HG03571 (cell line): ENCODE data around the gene PDE4D.

Experiments used
- ATAC-seq: cut with Tn5 transposase; IDR thresholded peaks from one replicate; pipeline ENCODE4 v1.9.1; 2021; ENCODE audit not compliant: unreplicated experiment

The PDE4D gene

DNA sequence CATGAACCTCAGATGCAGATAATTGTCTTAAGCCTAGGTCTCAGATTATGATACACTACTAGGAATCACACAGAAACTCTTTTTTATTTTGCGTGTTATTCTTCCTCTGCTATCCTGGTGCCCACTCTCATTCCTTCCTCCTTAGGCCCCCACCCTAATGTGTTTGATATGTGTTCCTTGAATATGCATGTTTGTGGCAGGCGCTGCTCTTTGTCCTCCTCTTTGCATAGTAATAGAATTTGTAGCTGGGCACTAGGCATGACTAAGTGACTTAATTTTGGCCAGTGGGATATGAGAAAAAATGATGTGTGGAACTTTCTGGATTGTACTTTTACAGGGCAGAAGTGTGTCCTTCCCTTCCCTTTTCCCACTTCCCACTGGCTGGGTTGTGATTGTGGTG, 965.6 kb downstream of the PDE4D start:
- ATAC-seq, result no peak

DNA sequence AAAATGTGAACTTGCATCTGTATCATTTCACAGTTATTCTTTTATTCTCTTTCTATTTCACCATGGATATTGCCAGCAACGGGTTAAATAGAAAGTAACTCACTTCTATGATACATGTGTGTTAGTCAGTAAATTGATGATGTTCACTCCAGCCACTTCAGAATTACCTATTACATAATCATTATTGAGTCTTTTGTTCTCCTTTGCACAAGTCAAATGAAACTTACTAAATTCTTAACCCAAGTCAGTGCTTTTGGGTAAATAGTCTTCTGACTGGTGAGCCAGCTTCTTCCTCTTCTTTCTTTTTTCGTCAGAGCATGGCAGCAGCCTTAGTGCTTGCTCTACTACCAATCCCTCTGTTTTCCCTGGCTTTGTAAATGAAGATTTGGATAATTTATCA, 966.3 kb downstream of the PDE4D start:
- no peak for ATAC-seq

DNA sequence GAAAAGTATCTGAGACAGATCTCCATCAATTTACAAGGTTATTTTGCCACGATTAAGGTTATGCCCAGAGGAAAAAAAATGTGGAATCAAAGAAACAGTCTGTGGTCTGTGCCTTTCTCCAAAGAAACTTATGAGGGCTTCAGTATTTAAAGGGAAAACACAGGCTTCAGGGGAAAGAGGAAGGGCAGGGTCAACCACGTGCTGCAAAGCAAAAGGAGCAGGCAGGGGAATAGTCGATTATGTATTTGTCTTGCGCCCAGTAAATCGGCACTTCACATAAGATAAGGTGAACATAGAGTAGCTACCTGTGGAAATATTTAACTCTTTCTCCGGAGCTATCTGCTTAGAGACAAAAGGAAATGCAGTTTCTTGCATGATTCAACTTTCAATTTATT, 967.0 kb downstream of the PDE4D start:
- no peak for ATAC-seq

GRCh38 chr5:58925627-58926540, 967.6 kb downstream of the PDE4D start:
- no peak for ATAC-seq

- ATAC-seq, result no peak
Observed at GRCh38 chr5:58924306-58924705, 969.2 kb downstream of the PDE4D start.

- ATAC-seq, result no peak
Observed at GRCh38 chr5:58923355-58923754, 970.2 kb downstream of the PDE4D start.

- no peak for ATAC-seq
Observed at GRCh38 chr5:58922461-58923171, 970.9 kb downstream of the PDE4D start.

DNA sequence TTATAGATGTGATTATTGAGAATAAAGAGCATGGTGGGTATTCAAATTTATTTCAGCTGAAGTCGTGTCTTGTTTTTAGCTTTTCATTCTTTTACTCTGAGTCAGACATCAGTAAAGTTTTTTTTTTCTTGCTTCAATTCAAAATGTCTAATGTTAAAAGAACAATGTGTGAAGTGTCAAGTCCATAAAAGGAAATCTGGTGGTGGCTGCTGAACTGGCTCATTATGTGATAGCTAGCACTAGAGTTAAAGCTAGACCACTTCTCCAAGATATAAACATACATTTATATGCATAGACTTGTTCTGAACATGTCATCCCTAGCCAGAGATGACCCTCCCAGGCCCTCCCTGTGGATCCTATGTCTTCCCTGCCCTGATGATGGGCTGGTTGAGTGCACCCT, 972.4 kb downstream of the PDE4D start:
- ATAC-seq, result no peak

DNA sequence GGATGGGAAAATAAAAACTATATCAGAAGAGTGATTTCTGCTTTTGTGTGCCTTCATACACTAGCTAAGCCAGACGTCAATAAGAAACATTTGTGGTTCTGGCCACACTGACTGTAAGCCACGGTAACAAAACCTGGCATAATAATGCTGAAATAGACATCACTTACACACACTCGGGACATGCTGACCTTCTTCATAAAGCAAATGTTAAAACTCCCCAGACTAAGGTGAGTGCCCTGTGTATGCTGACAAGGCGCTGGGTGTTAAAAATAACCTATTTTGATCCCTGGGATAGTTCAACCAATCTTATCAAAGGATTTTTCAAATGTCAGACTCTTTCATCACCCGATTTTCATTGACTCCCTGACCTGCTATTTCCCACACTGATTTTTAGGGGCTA, 973.7 kb downstream of the PDE4D start:
- no peak for ATAC-seq
